ENCODE data around the gene MT1E. TPM values are rescaled to one million over a fixed set of nuclear protein-coding genes. Genes with fewer than 3 reads are reported as not detected.

MT1E gene
- total RNA-seq, 1 experiment from 2014 or later = 383 TPM

DNA sequence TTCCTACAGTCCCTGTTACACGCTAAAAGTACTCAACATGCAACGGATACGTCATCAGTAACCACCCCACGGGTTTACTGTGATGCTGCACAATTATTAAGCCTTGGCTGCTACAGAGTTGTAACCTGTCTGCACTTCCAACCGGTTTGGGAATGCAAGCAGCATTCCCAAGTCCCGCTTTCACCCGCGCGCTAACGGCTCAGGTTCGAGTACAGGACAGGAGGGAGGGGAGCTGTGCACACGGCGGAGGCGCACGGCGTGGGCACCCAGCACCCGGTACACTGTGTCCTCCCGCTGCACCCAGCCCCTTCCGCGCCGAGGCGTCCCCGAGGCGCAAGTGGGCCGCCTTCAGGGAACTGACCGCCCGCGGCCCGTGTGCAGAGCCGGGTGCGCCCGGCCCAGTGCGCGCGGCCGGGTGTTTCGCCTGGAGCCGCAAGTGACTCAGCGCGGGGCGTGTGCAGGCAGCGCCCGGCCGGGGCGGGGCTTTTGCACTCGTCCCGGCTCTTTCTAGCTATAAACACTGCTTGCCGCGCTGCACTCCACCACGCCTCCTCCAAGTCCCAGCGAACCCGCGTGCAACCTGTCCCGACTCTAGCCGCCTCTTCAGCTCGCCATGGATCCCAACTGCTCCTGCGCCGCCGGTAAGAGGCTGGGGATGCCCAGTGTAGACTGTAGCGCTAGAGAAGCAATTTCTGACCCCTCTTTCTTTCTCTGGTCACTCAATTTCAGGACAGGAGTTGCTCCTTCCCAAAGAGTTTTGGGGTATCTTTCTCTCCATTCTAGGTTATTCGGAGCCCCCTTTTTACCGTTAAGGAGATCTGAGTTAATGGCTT, 17.3 kb upstream of the MT1E start, which contains the start of gene MT2A:
Gene MT2A (plus strand): TSS at position 542 of the 833 bp plus-strand sequence. CDS start 72 bp downstream, at position 614.
- BruUV-seq (replicated peaks) = no TSS peak
- intact Hi-C loops (cut with micrococcal nuclease) = loop anchor here (1.0 to 2.0 kb wide), 2 partner anchors 17 to 75 kb away; partner anchors contain the start of genes MT1E and MT1X
- TF ChIP-seq ZBTB33 (IDR thresholded peaks at IDR 0.05; ENCODE audit: extremely low read depth, insufficient replicate concordance, low read length) = peak; percentile 28
- peak; percentile 100 for TF ChIP-seq POLR2AphosphoS5 (IDR thresholded peaks at IDR 0.05; ENCODE audit: low read depth, low read length)
- TF ChIP-seq ELF1 (IDR thresholded peaks at IDR 0.05; ENCODE audit: borderline replicate concordance, low read depth) = no peak
- no peak for TF ChIP-seq JUND (IDR thresholded peaks at IDR 0.05)
- TF ChIP-seq SRF (IDR thresholded peaks at IDR 0.05; ENCODE audit: low read depth) = no peak
- TF ChIP-seq EGR1 (IDR thresholded peaks at IDR 0.05; ENCODE audit: low read depth) = no peak
- TF ChIP-seq, protein P1, sequence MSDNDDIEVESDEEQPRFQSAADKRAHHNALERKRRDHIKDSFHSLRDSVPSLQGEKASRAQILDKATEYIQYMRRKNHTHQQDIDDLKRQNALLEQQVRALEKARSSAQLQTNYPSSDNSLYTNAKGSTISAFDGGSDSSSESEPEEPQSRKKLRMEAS (IDR thresholded peaks at IDR 0.05) = no peak
- TF ChIP-seq EZH2phosphoT487 (IDR thresholded peaks at IDR 0.05; ENCODE audit: borderline replicate concordance) = no peak
- TF ChIP-seq EZH2 (IDR thresholded peaks at IDR 0.05) = no peak
- TF ChIP-seq, protein P2, sequence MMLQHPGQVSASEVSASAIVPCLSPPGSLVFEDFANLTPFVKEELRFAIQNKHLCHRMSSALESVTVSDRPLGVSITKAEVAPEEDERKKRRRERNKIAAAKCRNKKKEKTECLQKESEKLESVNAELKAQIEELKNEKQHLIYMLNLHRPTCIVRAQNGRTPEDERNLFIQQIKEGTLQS (IDR thresholded peaks at IDR 0.05) = no peak
- TF ChIP-seq TCF7L2 (IDR thresholded peaks at IDR 0.05; ENCODE audit: borderline replicate concordance, extremely low read depth, insufficient read depth, insufficient read length) = peak; percentile 60
- TF ChIP-seq, protein P3, sequence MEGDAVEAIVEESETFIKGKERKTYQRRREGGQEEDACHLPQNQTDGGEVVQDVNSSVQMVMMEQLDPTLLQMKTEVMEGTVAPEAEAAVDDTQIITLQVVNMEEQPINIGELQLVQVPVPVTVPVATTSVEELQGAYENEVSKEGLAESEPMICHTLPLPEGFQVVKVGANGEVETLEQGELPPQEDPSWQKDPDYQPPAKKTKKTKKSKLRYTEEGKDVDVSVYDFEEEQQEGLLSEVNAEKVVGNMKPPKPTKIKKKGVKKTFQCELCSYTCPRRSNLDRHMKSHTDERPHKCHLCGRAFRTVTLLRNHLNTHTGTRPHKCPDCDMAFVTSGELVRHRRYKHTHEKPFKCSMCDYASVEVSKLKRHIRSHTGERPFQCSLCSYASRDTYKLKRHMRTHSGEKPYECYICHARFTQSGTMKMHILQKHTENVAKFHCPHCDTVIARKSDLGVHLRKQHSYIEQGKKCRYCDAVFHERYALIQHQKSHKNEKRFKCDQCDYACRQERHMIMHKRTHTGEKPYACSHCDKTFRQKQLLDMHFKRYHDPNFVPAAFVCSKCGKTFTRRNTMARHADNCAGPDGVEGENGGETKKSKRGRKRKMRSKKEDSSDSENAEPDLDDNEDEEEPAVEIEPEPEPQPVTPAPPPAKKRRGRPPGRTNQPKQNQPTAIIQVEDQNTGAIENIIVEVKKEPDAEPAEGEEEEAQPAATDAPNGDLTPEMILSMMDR (IDR thresholded peaks at IDR 0.05 in 2 of 3, conservative IDR thresholded peaks at IDR 0.05 in 1 of 3; ENCODE audit: borderline replicate concordance in 1 of 3, insufficient read depth in 1 of 3, low read depth in 2 of 3, low read length in 2 of 3) = no peak
- TF ChIP-seq ZFX (IDR thresholded peaks at IDR 0.05) = peak; percentile 37; the same call in 1 of the 2 replicates
- TF ChIP-seq REST (IDR thresholded peaks at IDR 0.05; ENCODE audit: low read depth) = no peak
- no peak for TF ChIP-seq FOSL1 (IDR thresholded peaks at IDR 0.05; ENCODE audit: low read depth)
- TF ChIP-seq CBX3 (IDR thresholded peaks at IDR 0.05; ENCODE audit: low read depth) = no peak
- no peak for TF ChIP-seq RAD21 (IDR thresholded peaks at IDR 0.05; ENCODE audit: low read depth)
- no peak for TF ChIP-seq ZNF274 (IDR thresholded peaks at IDR 0.05; ENCODE audit: low read depth, low read length)

More for the DNA sequence above, 17.3 kb upstream of the MT1E start, which contains the start of gene MT2A:
- Histone ChIP-seq H3K27ac (ENCODE audit: low read depth, low read length) (peak within 1 kb of the TSS; percentile 96), H3K4me3 (replicated peaks in 1 of 2; ENCODE audit: low read depth in 1 of 2, low read length in 2 of 2) (peak within 1 kb of the TSS; percentile 63 to 85), H4K20me1 (ENCODE audit: insufficient read depth) (no peaks in the 10 kb centered on the region), H3K4me1 (ENCODE audit: control insufficient read depth in 1 of 2, insufficient read depth in 2 of 2, low read length in 2 of 2) (peaks cover 64 to 86% of the 10 kb centered on the region in 2 experiments), H3K9me2 (ENCODE audit: insufficient read depth) (no peaks in the 10 kb centered on the region), H3K27me3 (ENCODE audit: insufficient read depth, low read length) (no peaks in the 10 kb centered on the region), H3K9ac (ENCODE audit: low read length) (peak within 1 kb of the TSS; percentile 91), H3K9me3 (ENCODE audit: control insufficient read depth in 1 of 2, insufficient read depth in 1 of 2, low read depth in 1 of 2, low read length in 2 of 2) (no peaks in the 10 kb centered on the region), H3K4me2 (ENCODE audit: low read length) (peak within 1 kb of the TSS; percentile 95), H3K79me2 (ENCODE audit: insufficient read depth, low read length) (peaks cover 14% of the 10 kb centered on the region), H2AFZ (ENCODE audit: low read depth, low read length, poor library complexity, severe bottlenecking) (no peak within 1 kb of the TSS), H3K36me3 (ENCODE audit: control insufficient read depth in 1 of 2, insufficient read depth in 2 of 2, low read length in 2 of 2) (no peaks in the 10 kb centered on the region)
- peak; percentile 71 for ATAC-seq
- RAD21 ChIA-PET (ENCODE audit: low non-redundant PET in 1 of 2, low total read pairs in 2 of 2, uncharacterized antibody in 2 of 2, unreplicated experiment in 2 of 2) = interaction anchor here (0.6 to 2.0 kb wide), 4 partner anchors 8 to 19 kb away, joined by 3 to 7 read pairs (median 4); partner anchors contain the start of gene MT1E (in 2 of the 2)
- CTCF ChIA-PET = interaction anchor here (0.9 to 1.1 kb wide), 5 partner anchors 8 to 252 kb away, joined by 3 to 8 read pairs (median 4); no protein-coding TSS in a partner anchor
- peak; percentile 95 for DNase-seq (ENCODE audit: low read depth, low spot score)
- POLR2A ChIA-PET = interaction anchor here (0.7 to 16.1 kb wide), 13 partner anchors 8 to 134 kb away, joined by 3 to 344 read pairs (median 3); partner anchors contain the start of genes MT1E and MT1F
